ENCODE measurements around the gene TMEM31. TPM values are rescaled to one million over a fixed set of nuclear protein-coding genes. Genes with fewer than 3 reads are reported as not detected.

The TMEM31 gene
- not detected in 2 replicates for total RNA-seq (2013; cell fraction: nucleolus; rRNA removed)
- not detected in 2 replicates for total RNA-seq (2014; rRNA removed)
- not detected in 2 replicates for total RNA-seq (2014; rRNA removed; fragmentation: Illumina TruSeq; extraction: Trizol)
- not detected in 2 replicates for total RNA-seq (2021)
- polyA plus RNA-seq (2011; ENCODE audit: low read depth), result not detected
- polyA plus RNA-seq (2011; rRNA removed), result 0.13 TPM in 1 of 2 replicates, not detected in the other
- polyA plus RNA-seq (2011; cell fraction: cytosol; rRNA removed), result 0.09 TPM in 1 of 2 replicates, not detected in the other
- not detected in 2 replicates for polyA plus RNA-seq (2011; cell fraction: nucleus; rRNA removed)
- 0.29 TPM in 1 of 2 replicates, not detected in the other for polyA plus RNA-seq (2012)
- 0.18 TPM in 1 of 2 replicates, not detected in the other for polyA plus RNA-seq (2014; fragmentation: Illumina TruSeq; extraction: Trizol)
- polyA plus RNA-seq (2014; fragmentation: Nextera tagmentation; extraction: Ambion mirVana), result not detected
- not detected in 2 replicates for polyA plus RNA-seq (2014; rRNA removed)
- polyA plus RNA-seq (2016; fragmentation: Nextera tagmentation; extraction: Ambion mirVana), result not detected
- polyA minus RNA-seq (2011; rRNA and poly(A)+ RNA removed), result not detected in 2 replicates
- polyA minus RNA-seq (2011; cell fraction: cytosol; rRNA and poly(A)+ RNA removed), result not detected in 2 replicates
- not detected in 2 replicates for polyA minus RNA-seq (2011; cell fraction: nucleus; rRNA and poly(A)+ RNA removed)
- percentile 15 among the genes with signal in this experiment for Bru-seq, nascent RNA
- BruChase-seq, experiment 1, labeled RNA remaining after a 6-hour chase, result percentile 20 among the genes with signal in this experiment
- not detected for BruChase-seq, experiment 2, labeled RNA remaining after a 2-hour chase
- long read RNA-seq, experiment 1, result 0 reads
- long read RNA-seq, experiment 2, result 0 reads

- TF ChIP-seq POLR2AphosphoS5 (IDR thresholded peaks at IDR 0.05; ENCODE audit: low read length) (no peak), RBBP5 (conservative IDR thresholded peaks at IDR 0.05) (no peak), SIX5 (IDR thresholded peaks at IDR 0.05; ENCODE audit: low read depth, low read length, severe bottlenecking) (no peak)
- WGBS (ENCODE audit: insufficient coverage, insufficient replicate concordance, low lambda C conversion rate, missing lambda C conversion rate), result 11% methylated on average over 5 of the region's 5 CpGs
- no peak within 1 kb of the TSS for H3K9ac ChIP-seq (ENCODE audit: control insufficient read depth, insufficient read depth, low read length)
- FAIRE-seq, result no peak
- no peak within 1 kb of the TSS for H3K4me3 ChIP-seq
- H3K27me3 ChIP-seq (replicated peaks in 1 of 2; ENCODE audit: control insufficient read depth in 2 of 2, insufficient read depth in 2 of 2, low read length in 1 of 2), result no peaks in the 10 kb centered on the region
- no peaks in the 10 kb centered on the region for H3K79me2 ChIP-seq (ENCODE audit: control insufficient read depth, insufficient read depth, low read length)
- H2AFZ ChIP-seq (ENCODE audit: control insufficient read depth, low read depth, low read length), result no peak within 1 kb of the TSS
- RAD21 ChIA-PET (ENCODE audit: unreplicated experiment), result no interaction called here
- ATAC-seq, result no peak
- in situ Hi-C loops (cut with MboI) (no loop called here), intact Hi-C loops (cut with micrococcal nuclease; ENCODE audit: unreplicated experiment) (loop anchor here (1.0 to 2.0 kb wide), 2 partner anchors 107 to 176 kb away; no protein-coding TSS in a partner anchor)
- no peak for DNase-seq (ENCODE audit: low read depth, low spot score)
- H3K36me3 ChIP-seq (ENCODE audit: control insufficient read depth in 2 of 2, insufficient read depth in 2 of 2, low read length in 1 of 2), result no peaks in the 10 kb centered on the region
- SMC1A ChIA-PET (ENCODE audit: uncharacterized antibody, unreplicated experiment), result interaction anchor here (0.9 to 1.6 kb wide), 4 partner anchors 20 to 69 kb away, joined by 3 to 4 read pairs (median 4); no protein-coding TSS in a partner anchor
- H3K27ac ChIP-seq (ENCODE audit: control insufficient read depth, insufficient read depth), result no peak within 1 kb of the TSS
- no peaks in the 10 kb centered on the region for H3K4me1 ChIP-seq (ENCODE audit: control insufficient read depth, insufficient read depth, low read length)
- H4K20me1 ChIP-seq (ENCODE audit: control insufficient read depth, insufficient read depth), result no peaks in the 10 kb centered on the region
- POLR2A ChIA-PET, result no interaction called here
- CTCF ChIA-PET, result interaction anchor here (0.6 to 5.2 kb wide), 12 partner anchors 7 to 218 kb away, joined by 3 to 25 read pairs (median 5); no protein-coding TSS in a partner anchor
- H3K4me2 ChIP-seq (ENCODE audit: control insufficient read depth, insufficient read depth), result no peak within 1 kb of the TSS
- no TSS peak for BruUV-seq (replicated peaks)
- no peaks in the 10 kb centered on the region for H3K9me3 ChIP-seq (replicated peaks; ENCODE audit: control insufficient read depth, insufficient read depth, low read length)
Measured at GRCh38 chrX:103710609-103711008, at the start of gene TMEM31. TSS of gene TMEM31 (plus strand) at chrX:103710909. CDS start at chrX:103712259, 1,350 bp downstream.

Data from GM12878 (cell line).